SK-MEL-5 (cell line): ENCODE results near the gene SPATA6. TPM values are rescaled to one million over a fixed set of nuclear protein-coding genes. Genes with fewer than 3 reads are reported as not detected.

Experiments used
- small RNA-seq, 2 experiments: library from RNA; depleted of rRNA; stranded (forward); fragments of <200 nt; gene quantifications; one replicate each; pipeline ENCODE3, GENCODE V24; 2014
- total RNA-seq: library from RNA; depleted of rRNA; stranded (reverse); fragments of >200 nt; shearing (Covaris generic); gene quantifications from 2 replicates; pipeline ENCODE4 v1.2.3, GENCODE V29; 2014; rRNA removed

Gene SPATA6
- total RNA-seq, 1 experiment from 2014 or later: 6.8 TPM

Small RNA genes lying within 50 kb of the gene (small RNA-seq; reads per million reads assigned to genes)
- 0 reads per million in 2 experiments for gene RNU4-61P
- 0 reads per million in 2 experiments for gene RNU6-723P

Other genes with a start within 250 kb of the SPATA6 start
- 0.74 and 0.85 TPM in 2 replicates for gene SLC5A9, start 249.5 kb downstream of the SPATA6 start, total RNA-seq